HepG2 (cell line): ENCODE measurements around the gene SESN2. TPM values are rescaled to one million over a fixed set of nuclear protein-coding genes. Genes with fewer than 3 reads are reported as not detected.
A peak's percentile ranks its signal among the peaks of the same experiment; 100 is the strongest.

ENCODE experiments used
- BRCA1 ChIP-seq: sonication (generic); formaldehyde crosslinking; IDR thresholded peaks from 2 replicates; pipeline ENCODE4 v1.4.0; 2020; ENCODE audit warnings: missing genetic modification reagents
- DZIP1 ChIP-seq: sonication (generic); formaldehyde crosslinking; IDR thresholded peaks from 2 replicates; pipeline ENCODE4 v1.5.0; 2020; ENCODE audit warnings: mild to moderate bottlenecking, missing genetic modification reagents
- HNF4G ChIP-seq, 2 experiments: sonication (generic) in 1 of 2; formaldehyde crosslinking in 1 of 2; IDR thresholded peaks; 2 replicates each; pipeline versions ENCODE4 v1.4.0 to v1.6.1; 2011 to 2020; ENCODE audit warnings: borderline replicate concordance in 2 of 2, low read depth in 2 of 2, mild to moderate bottlenecking in 2 of 2, low read length in 1 of 2, missing genetic modification reagents in 1 of 2, moderate library complexity in 1 of 2
- NFE2L1 ChIP-seq: sonication (generic); formaldehyde crosslinking; IDR thresholded peaks from 2 replicates; pipeline ENCODE4 v1.4.0; 2020; ENCODE audit warnings: missing genetic modification reagents, mild to moderate bottlenecking, borderline replicate concordance
- RFX5 ChIP-seq: IDR thresholded peaks from 2 replicates; pipeline ENCODE4 v1.6.1; 2011; ENCODE audit warnings: low read depth, low read length, improper control_type of control experiment
- ZFP36 ChIP-seq: fragments of 150-350 bp; IDR thresholded peaks from 2 replicates; pipeline ENCODE4 v1.6.1; 2018; ENCODE audit warnings: borderline replicate concordance, low read length, low read depth; ENCODE audit not compliant: partially characterized antibody
- ZNF766 ChIP-seq: sonication (generic); formaldehyde crosslinking; IDR thresholded peaks from 2 replicates; pipeline ENCODE4 v1.5.0; 2020; ENCODE audit warnings: missing genetic modification reagents, borderline replicate concordance
- polyA plus RNA-seq, 8 experiments: library from polyadenylated mRNA; depleted of rRNA in 3 of 8; stranded (reverse) in 7 of 8; unstranded in 1 of 8; fragments of >200 nt; fragmentation: Illumina TruSeq in 4 of 8; extraction: Trizol in 4 of 8; gene quantifications; 2 replicates each; pipeline versions ENCODE4 v1.2.1 to v1.2.3, GENCODE V29; 2011 to 2016; ENCODE audit warnings: low read depth in 4 of 8, missing spikeins in 1 of 8, mixed read lengths in 1 of 8; ENCODE audit not compliant: insufficient read depth in 1 of 8
- total RNA-seq, 5 experiments: library from RNA; depleted of rRNA; stranded (reverse); fragments of >200 nt; fragmentation: Illumina TruSeq; extraction: Trizol; gene quantifications; 2 replicates each; pipeline ENCODE4 v1.2.3, GENCODE V29; 2016; ENCODE audit warnings: low read depth in 1 of 5
- TF ChIP-seq, protein P1 (sequence below): sonication (generic); formaldehyde crosslinking; IDR thresholded peaks from 2 replicates; pipeline ENCODE4 v1.5.0; 2020; ENCODE audit warnings: missing genetic modification reagents, mild to moderate bottlenecking, borderline replicate concordance

SESN2 gene
- total and polyA plus RNA-seq, 2 of the 13 experiments (the other 11 are each of a cell fraction or from before 2014, with no cell fraction given): 13.2 to 19.1 TPM

DNA sequence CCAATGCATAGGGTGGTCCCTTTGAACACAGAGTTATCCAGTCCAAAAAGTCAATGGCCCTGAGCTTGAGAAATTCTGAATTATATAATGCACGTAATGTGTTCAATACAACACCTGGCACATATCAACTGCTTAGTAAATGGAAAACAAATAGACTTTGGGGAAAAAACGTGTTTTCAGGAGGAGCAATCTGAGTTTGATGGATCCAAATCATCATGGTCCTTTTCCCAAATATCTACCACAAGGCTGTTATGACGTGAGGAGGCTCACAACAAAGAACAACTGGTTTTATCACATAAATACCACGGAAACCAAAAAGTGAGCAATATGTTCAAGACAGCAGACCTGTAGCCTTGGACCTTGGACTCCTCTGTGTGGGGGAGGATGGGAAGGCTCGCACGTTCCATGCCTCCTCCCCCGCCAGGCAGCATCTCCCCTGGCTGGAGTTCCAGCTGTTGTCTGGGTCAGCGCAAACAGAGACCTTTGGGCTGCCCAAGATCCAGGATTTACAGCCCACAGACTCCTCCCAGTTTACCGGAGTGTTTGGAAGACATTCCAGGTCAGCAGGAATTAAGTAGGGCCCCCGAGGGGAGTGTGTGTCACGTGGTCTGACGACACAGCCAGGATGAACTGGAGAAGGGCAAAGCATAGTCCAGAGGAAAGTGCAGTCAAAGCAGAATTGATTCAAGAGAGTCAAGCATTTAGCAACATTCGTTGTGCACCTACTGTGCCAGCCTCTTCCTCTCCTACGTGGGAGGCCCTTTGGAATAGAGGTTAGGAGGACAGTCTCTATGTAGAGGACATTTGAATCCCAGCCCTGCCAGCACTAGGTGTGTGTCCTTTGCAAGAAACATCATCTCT lies 37.3 kb downstream of the SESN2 start (continued):
- TF ChIP-seq ZNF766 (CRISPR knock-in tag) (no peak), NFE2L1 (CRISPR knock-in tag) (no peak), BRCA1 (no peak), ZFP36 (no peak), DZIP1 (CRISPR knock-in tag) (no peak), HNF4G (IDR thresholded peaks at IDR 0.05; ENCODE audit: borderline replicate concordance, low read depth, low read length) (peak; percentile 95), HNF4G (CRISPR knock-in tag; IDR thresholded peaks at IDR 0.05; ENCODE audit: borderline replicate concordance, low read depth) (peak; percentile 89; the same call in 1 of the 2 replicates), RFX5 (no peak)
- TF ChIP-seq, protein P1, sequence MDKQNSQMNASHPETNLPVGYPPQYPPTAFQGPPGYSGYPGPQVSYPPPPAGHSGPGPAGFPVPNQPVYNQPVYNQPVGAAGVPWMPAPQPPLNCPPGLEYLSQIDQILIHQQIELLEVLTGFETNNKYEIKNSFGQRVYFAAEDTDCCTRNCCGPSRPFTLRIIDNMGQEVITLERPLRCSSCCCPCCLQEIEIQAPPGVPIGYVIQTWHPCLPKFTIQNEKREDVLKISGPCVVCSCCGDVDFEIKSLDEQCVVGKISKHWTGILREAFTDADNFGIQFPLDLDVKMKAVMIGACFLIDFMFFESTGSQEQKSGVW (CRISPR knock-in tag): no peak
